OCI-LY3 (cell line): ENCODE measurements around the gene TBC1D3I.

Experiments used
- H2AFZ ChIP-seq: fragments of 200-600, 300-600 bp; shearing (Covaris generic); 2 replicates; pipeline ENCODE4 v1.6.0; 2014; ENCODE audit warnings: antibody characterized with exemption, low read depth, low read length
- H3K27ac ChIP-seq: fragments of 200-600, 300-600 bp; sonication (generic); 2 replicates; pipeline ENCODE4 v1.5.1; 2014; ENCODE audit warnings: mild to moderate bottlenecking, low read length, moderate library complexity, mixed read lengths
- H3K27me3 ChIP-seq: fragments of 200-600, 300-600 bp; sonication (generic); 2 replicates; pipeline ENCODE4 v1.6.1; 2014; ENCODE audit warnings: low read depth, low read length, mixed read lengths
- H3K36me3 ChIP-seq: fragments of 200-600, 300-600 bp; sonication (generic); replicated peaks from 2 replicates; pipeline ENCODE3; 2014; ENCODE audit warnings: low read depth, low read length, mixed read lengths
- H3K4me1 ChIP-seq: fragments of 300-600, 200-600 bp; sonication (generic); 2 replicates; pipeline ENCODE4 v1.6.1; 2014; ENCODE audit warnings: low read length, mixed read lengths
- H3K4me2 ChIP-seq: fragments of 200-600, 300-600 bp; sonication (generic); 2 replicates; pipeline ENCODE4 v1.6.1; 2014; ENCODE audit warnings: low read length, mixed read lengths
- H3K4me3 ChIP-seq: fragments of 300-600, 200-600 bp; sonication (generic); 2 replicates; pipeline ENCODE4 v1.5.1; 2014; ENCODE audit warnings: antibody characterized with exemption, mild to moderate bottlenecking, low read length, moderate library complexity
- H3K79me2 ChIP-seq: fragments of 300-600, 200-600 bp; shearing (Covaris generic); 2 replicates; pipeline ENCODE4 v1.6.1; 2014; ENCODE audit warnings: mild to moderate bottlenecking, low read length, mixed read lengths
- H3K9ac ChIP-seq: fragments of 300-600, 200-600 bp; shearing (Covaris generic); 2 replicates; pipeline ENCODE4 v1.6.0; 2014; ENCODE audit warnings: mild to moderate bottlenecking, low read length, moderate library complexity
- H3K9me3 ChIP-seq: fragments of 200-600, 300-600 bp; shearing (Covaris generic); 2 replicates; pipeline ENCODE4 v1.6.1; 2014; ENCODE audit warnings: low read length, mixed read lengths; ENCODE audit not compliant: insufficient read depth
- H4K20me1 ChIP-seq: fragments of 200-600, 300-600 bp; sonication (generic); 2 replicates; pipeline ENCODE4 v1.6.1; 2016; ENCODE audit warnings: low read length, mixed read lengths; ENCODE audit not compliant: insufficient read depth
- EZH2phosphoT487 ChIP-seq: fragments of 200-600 bp; shearing (Covaris generic); IDR thresholded peaks from 2 replicates; pipeline ENCODE4 v1.6.1; 2018; ENCODE audit warnings: antibody characterized with exemption, mixed run types, low read depth
- TF ChIP-seq, protein P1 (sequence below): fragments of 200-600, 300-600 bp; sonication (generic); IDR thresholded peaks from 2 replicates; pipeline ENCODE4 v1.5.1; 2014; ENCODE audit warnings: antibody characterized with exemption, low read length, low read depth

Gene TBC1D3I

GRCh38 chr17:36205637-36206485 is 58.5 kb downstream of the TBC1D3I start:
- H3K27me3 ChIP-seq: no peaks in the 10 kb centered on the region
- H3K9me3 ChIP-seq: no peaks in the 10 kb centered on the region
- no peak for TF ChIP-seq EZH2phosphoT487
- TF ChIP-seq, protein P1, sequence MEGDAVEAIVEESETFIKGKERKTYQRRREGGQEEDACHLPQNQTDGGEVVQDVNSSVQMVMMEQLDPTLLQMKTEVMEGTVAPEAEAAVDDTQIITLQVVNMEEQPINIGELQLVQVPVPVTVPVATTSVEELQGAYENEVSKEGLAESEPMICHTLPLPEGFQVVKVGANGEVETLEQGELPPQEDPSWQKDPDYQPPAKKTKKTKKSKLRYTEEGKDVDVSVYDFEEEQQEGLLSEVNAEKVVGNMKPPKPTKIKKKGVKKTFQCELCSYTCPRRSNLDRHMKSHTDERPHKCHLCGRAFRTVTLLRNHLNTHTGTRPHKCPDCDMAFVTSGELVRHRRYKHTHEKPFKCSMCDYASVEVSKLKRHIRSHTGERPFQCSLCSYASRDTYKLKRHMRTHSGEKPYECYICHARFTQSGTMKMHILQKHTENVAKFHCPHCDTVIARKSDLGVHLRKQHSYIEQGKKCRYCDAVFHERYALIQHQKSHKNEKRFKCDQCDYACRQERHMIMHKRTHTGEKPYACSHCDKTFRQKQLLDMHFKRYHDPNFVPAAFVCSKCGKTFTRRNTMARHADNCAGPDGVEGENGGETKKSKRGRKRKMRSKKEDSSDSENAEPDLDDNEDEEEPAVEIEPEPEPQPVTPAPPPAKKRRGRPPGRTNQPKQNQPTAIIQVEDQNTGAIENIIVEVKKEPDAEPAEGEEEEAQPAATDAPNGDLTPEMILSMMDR: no peak
- H3K4me1 ChIP-seq: no peaks in the 10 kb centered on the region
- no peaks in the 10 kb centered on the region for H3K79me2 ChIP-seq
- H2AFZ ChIP-seq: no peak overlapping the region
- no peak overlapping the region for H3K9ac ChIP-seq
- H3K4me2 ChIP-seq: no peak overlapping the region
- H3K4me3 ChIP-seq: no peak overlapping the region
- no peaks in the 10 kb centered on the region for H3K36me3 ChIP-seq
- H4K20me1 ChIP-seq: no peaks in the 10 kb centered on the region
- no peak overlapping the region for H3K27ac ChIP-seq

DNA sequence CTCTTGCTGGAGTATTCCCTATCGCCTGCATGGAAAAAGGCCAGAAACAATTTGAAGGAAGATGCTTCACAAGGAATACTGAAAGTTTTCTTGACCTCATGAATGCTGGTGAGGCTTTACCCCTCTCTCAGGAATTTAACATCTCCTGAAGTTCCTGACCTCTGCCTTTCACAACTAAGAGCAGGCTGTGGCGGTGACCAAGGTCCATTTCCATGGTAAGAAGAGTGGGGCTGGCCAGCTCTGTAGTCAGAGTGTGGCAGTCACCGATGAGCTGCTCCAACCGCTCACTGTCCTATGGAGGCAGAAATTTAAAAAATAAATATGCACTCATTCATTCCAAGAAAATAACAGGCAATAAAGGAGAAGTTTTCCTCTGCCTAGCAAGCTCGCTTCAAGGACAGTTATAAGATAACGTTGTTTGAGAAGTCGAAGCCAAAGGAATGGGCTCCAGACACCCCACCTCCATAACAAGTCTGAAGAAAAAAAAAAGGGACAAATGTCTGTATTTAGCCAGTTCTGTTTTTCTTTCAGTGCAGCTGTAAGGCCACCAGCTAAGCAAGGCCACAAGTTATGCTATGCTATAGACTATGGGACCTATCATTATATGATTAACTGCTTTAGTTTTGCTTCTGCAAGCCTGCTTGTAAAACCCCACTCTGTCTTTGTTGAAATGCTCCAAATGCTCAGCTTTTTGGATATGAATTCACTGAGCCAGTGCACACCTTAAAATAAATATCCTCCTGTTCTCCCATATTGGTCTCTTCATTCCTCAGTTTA is 59.5 kb downstream of the TBC1D3I start:
- no peak overlapping the region for H3K4me2 ChIP-seq
- no peak overlapping the region for H3K27ac ChIP-seq
- TF ChIP-seq, protein P1: no peak
- no peak for TF ChIP-seq EZH2phosphoT487
- no peak overlapping the region for H3K4me3 ChIP-seq
- no peak overlapping the region for H2AFZ ChIP-seq
- no peaks in the 10 kb centered on the region for H4K20me1 ChIP-seq
- H3K9me3 ChIP-seq: no peaks in the 10 kb centered on the region
- no peaks in the 10 kb centered on the region for H3K36me3 ChIP-seq
- H3K79me2 ChIP-seq: no peaks in the 10 kb centered on the region
- H3K27me3 ChIP-seq: no peaks in the 10 kb centered on the region
- no peaks in the 10 kb centered on the region for H3K4me1 ChIP-seq
- no peak overlapping the region for H3K9ac ChIP-seq
